Testis (tissue), 3 donors: ENCODE results near the gene CIAPIN1. TPM values are rescaled to one million over a fixed set of nuclear protein-coding genes. Genes with fewer than 3 reads are reported as not detected.

ENCODE experiments used
- DNase-seq: peaks from one replicate; pipeline ENCODE4 v3.0.0-alpha.2; 2019
- H3K27ac ChIP-seq, 2 donors: fragments of 200-600 bp; sonication (generic); one replicate each; pipeline ENCODE4 v1.5.1; 2019
- H3K27me3 ChIP-seq: fragments of 200-600 bp; sonication (generic); one replicate; pipeline ENCODE4 v1.5.1; 2019
- H3K36me3 ChIP-seq: fragments of 200-600 bp; sonication (generic); one replicate; pipeline ENCODE4 v1.5.1; 2017; ENCODE audit warnings: low read depth; ENCODE audit errors: missing control alignments
- H3K4me1 ChIP-seq: fragments of 200-600 bp; sonication (generic); one replicate; pipeline ENCODE4 v1.5.1; 2019
- H3K4me3 ChIP-seq, 2 donors: fragments of 200-600 bp; sonication (generic); one replicate each; pipeline ENCODE4 v1.5.1; 2017 to 2019
- H3K9me3 ChIP-seq: fragments of 200-600 bp; sonication (generic); one replicate; pipeline ENCODE4 v1.5.1; 2017
- CTCF ChIP-seq, 3 experiments: fragments of 450-650 bp in 2 of 3; fragments of 200-600 bp in 1 of 3; sonication (generic) in 1 of 3; IDR thresholded peaks; one replicate each; pipeline ENCODE4 v1.5.1; 2016 to 2019; ENCODE audit warnings: antibody characterized with exemption in 3 of 3, mild to moderate bottlenecking in 2 of 3, moderate library complexity in 1 of 3
- POLR2A ChIP-seq: fragments of 450-650 bp; IDR thresholded peaks from one replicate; pipeline ENCODE4 v1.6.1; 2017; ENCODE audit warnings: antibody characterized with exemption, mild to moderate bottlenecking, moderate library complexity
- WGBS, 2 donors: methylation state at CpG; one replicate each; pipeline ENCODE4 v1.1.5; 2018; 5-methylcytosine and 5-hydroxymethylcytosine counted together
- intact Hi-C: fragments of 100-400 bp; cut with DNase I; formaldehyde crosslinking; loops from one replicate; pipeline ENCODE4 v1.15.1; 2023; ENCODE audit warnings: low total_unique reads
- polyA plus RNA-seq: library from polyadenylated mRNA; stranded (reverse); fragments of 350-450 nt; fragmentation: Illumina TruSeq; extraction: RNeasy Lipid Tissue Mini Kit (QIAGEN cat#74804); gene quantifications from one replicate; pipeline ENCODE4 v1.2.3, GENCODE V29; 2014; ENCODE audit warnings: low read depth, low replicate concordance; ENCODE audit not compliant: insufficient read depth
- total RNA-seq, 2 donors: library from RNA; depleted of rRNA; stranded (reverse); fragments of >200 nt; gene quantifications; one replicate each; pipeline ENCODE4 v1.2.3, GENCODE V29; 2016

Gene CIAPIN1
- total and polyA plus RNA-seq, 3 donors from 2014 or later: 74.9 to 205 (median 77.1) TPM

GRCh38 chr16:57384248-57385070 lies 62.7 kb downstream of the CIAPIN1 start:
- no peaks in the 10 kb centered on the region for H3K27me3 ChIP-seq
- H3K9me3 ChIP-seq: no peaks in the 10 kb centered on the region
- WGBS, 2 donors: 66% methylated on average over 10 to 11 of the region's 11 CpGs
- H3K4me3 ChIP-seq: no peak overlapping the region
- intact Hi-C loops: no loop called here
- H3K27ac ChIP-seq: peak overlapping the region in 1 of 2 donors; percentile 55
- peaks cover 39% of the 10 kb centered on the region for H3K4me1 ChIP-seq
- no peak for TF ChIP-seq CTCF (IDR thresholded peaks at IDR 0.05)
- TF ChIP-seq POLR2A: no peak
- DNase-seq: no peak
- H3K36me3 ChIP-seq: no peaks in the 10 kb centered on the region

- Histone ChIP-seq H3K4me3 (no peak overlapping the region), H3K9me3 (no peaks in the 10 kb centered on the region), H3K4me1 (peaks cover 39% of the 10 kb centered on the region), H3K36me3 (no peaks in the 10 kb centered on the region), H3K27me3 (no peaks in the 10 kb centered on the region), H3K27ac (peak overlapping the region in 1 of 2 donors; percentile 55)
- peak; percentile 68 for DNase-seq
- intact Hi-C loops: no loop called here
- 70 to 84% methylated on average over 8 of the region's 8 CpGs for WGBS, 2 donors
- TF ChIP-seq CTCF (IDR thresholded peaks at IDR 0.05) (no peak), POLR2A (no peak)
Observed at GRCh38 chr16:57383276-57384247, 63.6 kb downstream of the CIAPIN1 start.

- DNase-seq: no peak
- no peaks in the 10 kb centered on the region for H3K36me3 ChIP-seq
- H3K4me1 ChIP-seq: peaks cover 45% of the 10 kb centered on the region
- no peak for TF ChIP-seq POLR2A
- TF ChIP-seq CTCF (IDR thresholded peaks at IDR 0.05): no peak
- H3K9me3 ChIP-seq: no peaks in the 10 kb centered on the region
- 92 to 93% methylated on average over 9 to 16 of the region's 16 CpGs for WGBS, 2 donors
- H3K27ac ChIP-seq: peak overlapping the region; percentile 67 to 74
- no peaks in the 10 kb centered on the region for H3K27me3 ChIP-seq
- no peak overlapping the region for H3K4me3 ChIP-seq
- intact Hi-C loops: no loop called here
Observed at GRCh38 chr16:57382535-57383275, 64.5 kb downstream of the CIAPIN1 start.

- H3K27ac ChIP-seq: peak overlapping the region; percentile 67 to 74
- H3K36me3 ChIP-seq: no peaks in the 10 kb centered on the region
- TF ChIP-seq POLR2A: no peak
- no peak for TF ChIP-seq CTCF (IDR thresholded peaks at IDR 0.05)
- H3K9me3 ChIP-seq: no peaks in the 10 kb centered on the region
- intact Hi-C loops: no loop called here
- no peaks in the 10 kb centered on the region for H3K27me3 ChIP-seq
- peaks cover 45% of the 10 kb centered on the region for H3K4me1 ChIP-seq
- no peak overlapping the region for H3K4me3 ChIP-seq
- peak; percentile 33 for DNase-seq
- WGBS, 2 donors: 47 to 59% methylated on average over 21 to 35 of the region's 35 CpGs
Observed at GRCh38 chr16:57381791-57382534, 65.2 kb downstream of the CIAPIN1 start.
